Astrocyte of the hippocampus (primary cell): ENCODE measurements around the gene KLHL17.
"Not testable (repeated sequence)": the region's sequence is repeated elsewhere in the genome, so short reads cannot be mapped to it uniquely, and the experiment has no call there.

Experiments
- DNase-seq: peaks from one replicate; pipeline ENCODE4 v3.0.0; 2011; ENCODE audit warnings: low read depth, low spot score

The KLHL17 gene

DNA sequence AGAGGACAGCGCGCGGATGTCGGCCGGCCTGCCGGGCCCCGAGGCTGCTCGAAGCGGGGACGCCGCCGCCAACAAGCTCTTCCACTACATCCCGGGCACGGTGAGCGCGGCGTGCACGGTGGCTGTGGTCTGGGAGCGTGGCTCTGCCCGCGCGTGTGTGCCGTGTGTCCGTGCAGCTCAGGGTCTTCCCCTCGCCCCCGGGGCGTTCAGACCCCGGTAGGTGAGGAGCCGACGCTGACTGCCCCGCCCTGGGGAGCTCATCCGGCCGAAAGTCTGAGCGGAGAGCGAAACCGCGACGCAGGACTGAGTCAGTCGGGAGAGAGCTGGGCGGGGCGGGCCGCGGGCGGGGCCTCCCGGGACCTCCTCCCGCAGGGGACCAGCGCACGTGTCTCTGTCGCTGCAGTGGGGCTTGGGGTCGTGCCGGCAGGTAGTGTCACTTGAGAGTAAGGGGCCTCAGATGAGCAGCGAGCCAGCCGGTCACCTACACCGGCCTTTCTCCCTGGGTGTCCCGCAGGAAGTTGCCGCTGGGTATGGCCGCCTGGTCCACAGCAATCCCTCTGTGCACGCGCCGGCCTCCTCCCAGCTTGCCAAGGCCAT, 6.4 kb downstream of the KLHL17 start:
- DNase-seq = peak; percentile 80

DNA sequence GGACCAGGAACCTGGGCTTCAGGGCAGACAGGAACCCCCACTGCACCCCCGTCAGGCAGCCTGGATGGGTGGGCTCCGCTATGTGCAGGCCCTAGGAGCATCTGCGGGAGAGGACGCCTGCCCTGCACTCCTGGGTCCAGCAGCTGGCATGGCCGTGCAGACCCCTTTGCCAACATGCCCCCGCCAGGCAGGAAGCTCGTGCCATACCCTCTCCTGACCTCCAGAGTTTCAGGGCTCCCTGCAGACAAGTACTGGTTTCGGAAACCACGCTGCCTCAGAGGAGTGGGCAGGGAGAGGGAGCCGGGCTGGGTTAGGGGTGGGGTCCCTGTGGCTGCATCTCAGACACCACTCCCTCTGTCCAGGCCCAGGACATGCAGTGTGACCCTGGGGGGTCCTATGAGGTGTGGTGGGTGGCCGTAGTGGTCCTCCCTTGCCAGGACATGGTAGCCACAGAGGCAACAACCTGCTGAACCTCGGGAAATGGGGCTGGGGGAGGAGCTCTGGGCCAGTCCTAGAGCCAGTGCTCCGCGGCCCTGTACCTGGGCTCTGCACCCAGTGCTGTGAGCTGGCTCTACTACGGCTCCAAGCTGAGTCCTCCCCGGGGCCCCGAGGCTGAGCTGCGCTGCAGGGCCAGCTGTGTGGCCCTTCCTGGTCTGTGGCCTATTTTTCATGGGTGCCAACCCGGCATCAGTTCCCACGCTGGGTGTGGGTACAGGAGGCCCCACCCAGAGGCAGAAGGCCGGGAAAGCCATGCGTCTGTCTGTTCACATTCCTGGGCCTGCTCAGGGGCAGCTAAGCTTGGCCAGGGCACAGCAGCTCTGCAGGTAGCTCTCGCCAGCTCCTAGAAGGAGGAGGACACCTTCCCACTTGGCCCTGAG, 7.3 kb downstream of the KLHL17 start:
- DNase-seq = no peak

DNA sequence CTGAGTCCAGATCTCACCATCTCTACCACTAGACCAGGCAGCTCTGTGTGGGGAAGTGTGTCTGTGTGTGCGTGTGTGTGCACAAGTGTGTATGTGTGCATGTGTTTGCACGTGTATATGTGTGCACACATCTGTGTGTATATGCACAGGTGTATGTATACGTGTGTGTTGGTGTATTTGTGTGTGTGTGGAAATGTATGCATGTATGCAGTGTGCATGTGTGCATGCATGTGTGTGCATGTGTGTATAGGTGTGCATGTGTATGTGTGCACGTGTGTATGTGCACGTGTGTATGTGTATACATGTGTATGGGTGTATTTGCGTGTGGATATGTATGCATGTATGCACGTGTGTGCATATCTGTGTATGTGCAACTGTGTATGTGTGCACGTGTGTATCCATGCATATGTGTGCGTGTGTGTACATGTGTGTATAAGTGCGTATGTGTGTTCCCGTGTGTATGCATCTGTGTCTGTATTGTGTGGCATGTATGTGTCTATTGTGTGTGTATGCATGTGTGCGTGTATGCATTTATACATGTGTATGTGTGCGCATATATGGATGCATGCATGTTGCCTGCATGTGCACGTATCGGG, 9.0 kb downstream of the KLHL17 start:
- DNase-seq = no peak

DNA sequence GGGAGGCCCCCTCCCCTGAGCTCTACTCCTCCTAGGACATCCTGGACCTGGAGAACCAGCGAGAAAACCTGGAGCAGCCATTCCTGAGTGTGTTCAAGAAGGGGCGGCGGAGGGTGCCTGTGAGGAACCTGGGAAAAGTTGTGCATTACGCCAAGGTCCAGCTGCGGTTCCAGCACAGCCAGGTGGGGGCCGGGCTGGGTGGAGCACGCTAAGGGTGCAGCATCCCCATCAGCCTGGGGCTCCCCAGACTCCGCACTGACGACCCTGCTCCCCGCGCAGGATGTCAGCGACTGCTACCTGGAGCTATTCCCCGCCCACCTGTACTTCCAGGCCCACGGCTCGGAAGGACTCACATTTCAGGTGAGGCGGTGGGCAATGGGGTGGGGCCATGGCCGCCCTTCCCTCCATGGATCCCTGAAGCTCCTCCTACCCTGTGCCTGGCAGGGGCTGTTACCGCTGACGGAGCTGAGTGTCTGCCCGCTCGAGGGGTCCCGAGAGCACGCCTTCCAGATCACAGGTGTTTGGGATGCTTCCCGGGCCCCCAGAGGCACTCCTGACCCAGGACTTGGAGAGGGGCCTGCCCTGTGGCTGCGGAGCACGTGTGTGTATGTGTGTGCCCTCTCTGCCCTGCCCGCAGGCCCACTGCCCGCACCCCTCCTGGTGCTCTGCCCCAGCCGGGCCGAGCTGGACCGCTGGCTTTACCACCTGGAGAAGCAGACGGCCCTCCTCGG, 10.0 kb downstream of the KLHL17 start:
- no peak for DNase-seq

DNA sequence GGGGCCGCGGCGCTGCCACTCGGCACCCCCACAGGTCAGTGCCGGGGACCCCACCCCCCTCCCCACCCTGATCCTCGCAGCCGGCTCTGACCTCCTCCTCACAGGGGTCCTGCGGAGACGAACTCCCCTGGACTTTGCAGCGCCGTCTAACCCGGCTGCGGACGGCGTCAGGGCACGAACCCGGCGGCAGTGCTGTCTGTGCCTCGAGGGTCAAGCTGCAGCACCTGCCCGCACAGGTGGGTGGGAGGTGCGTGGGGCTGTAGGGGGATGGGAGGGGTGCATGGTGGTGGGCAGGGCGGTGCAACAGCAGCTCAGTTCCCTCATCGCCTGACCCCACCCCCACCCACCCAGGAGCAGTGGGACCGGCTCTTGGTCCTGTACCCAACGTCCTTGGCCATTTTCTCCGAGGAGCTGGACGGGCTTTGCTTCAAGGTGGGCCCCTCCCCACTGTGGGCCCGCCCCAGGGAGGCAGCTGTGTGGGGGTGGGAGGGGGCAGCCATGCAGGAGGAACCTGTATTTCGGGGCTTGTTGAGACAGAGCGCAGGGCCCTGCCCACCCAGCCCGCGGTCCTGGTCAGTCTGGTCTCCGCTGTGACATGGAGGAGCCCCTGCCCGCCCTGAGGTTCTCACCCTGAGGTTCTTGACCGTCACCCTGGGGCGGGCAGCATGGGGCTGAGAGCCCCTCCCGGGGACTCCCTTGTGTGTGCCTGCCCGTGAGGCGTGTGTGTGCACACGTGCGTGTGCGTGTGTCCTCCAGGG, 10.8 kb downstream of the KLHL17 start:
- DNase-seq = no peak

DNA sequence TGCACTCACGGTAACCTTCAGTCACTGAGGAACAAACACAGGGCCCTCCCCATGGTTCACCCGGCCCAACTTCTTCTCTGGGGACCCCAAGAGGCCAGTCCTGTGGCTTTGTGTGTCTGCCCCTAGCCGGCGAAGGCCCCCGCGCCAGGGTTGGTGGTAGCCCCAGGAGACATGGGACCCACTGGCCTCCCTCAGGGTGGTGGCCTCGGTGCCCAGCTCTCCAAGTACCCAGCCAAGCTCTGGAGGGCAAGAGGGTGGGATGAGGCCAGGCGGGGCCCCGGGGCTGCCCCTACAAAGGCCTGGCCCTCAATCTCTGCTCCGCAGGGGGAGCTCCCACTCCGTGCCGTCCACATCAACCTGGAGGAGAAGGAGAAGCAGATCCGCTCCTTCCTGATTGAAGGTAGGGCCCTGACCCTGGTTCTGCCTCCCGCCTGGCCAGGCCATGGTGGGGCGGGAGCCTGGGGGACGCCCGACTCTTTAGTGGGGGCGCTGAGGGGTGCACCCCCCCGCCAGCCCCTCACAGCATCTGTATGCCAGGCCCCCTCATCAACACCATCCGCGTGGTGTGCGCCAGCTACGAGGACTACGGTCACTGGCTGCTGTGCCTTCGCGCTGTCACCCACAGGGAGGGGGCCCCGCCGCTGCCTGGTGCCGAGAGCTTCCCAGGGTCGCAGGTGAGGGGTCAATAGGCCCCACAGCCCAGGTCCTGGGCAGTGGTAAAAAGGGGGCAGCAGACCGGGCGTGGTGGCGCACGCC, 11.5 kb downstream of the KLHL17 start:
- no peak for DNase-seq

DNA sequence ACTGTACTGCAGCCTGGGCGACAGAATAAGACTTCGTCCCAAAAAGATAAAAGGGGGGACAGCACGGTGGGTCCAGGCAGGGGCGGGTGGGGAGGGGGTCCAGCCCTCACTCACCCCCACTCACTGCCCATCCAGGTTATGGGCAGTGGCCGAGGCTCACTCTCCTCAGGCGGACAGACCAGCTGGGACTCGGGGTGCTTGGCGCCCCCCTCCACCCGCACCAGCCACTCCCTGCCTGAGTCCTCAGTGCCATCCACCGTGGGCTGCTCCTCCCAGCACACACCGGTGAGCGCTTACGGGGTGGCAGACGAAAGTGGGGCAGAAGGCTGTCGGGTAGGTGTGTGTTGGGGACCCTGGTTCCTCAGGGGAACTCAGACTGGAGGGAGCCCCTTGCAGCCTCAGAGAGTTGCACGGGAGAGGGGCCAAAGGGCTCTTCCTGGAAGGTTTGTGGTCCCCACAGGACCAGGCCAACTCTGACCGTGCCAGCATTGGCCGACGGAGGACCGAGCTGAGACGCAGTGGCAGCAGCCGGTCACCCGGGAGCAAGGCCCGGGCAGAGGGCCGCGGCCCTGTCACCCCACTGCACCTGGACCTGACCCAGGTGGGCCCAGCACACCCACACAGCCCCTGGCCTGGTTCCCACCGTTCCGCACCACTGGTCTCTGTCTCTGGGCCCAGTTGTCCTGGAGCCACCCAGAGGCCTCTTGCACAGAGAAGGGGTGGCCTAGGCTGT, 12.5 kb downstream of the KLHL17 start:
- DNase-seq = no peak

DNA sequence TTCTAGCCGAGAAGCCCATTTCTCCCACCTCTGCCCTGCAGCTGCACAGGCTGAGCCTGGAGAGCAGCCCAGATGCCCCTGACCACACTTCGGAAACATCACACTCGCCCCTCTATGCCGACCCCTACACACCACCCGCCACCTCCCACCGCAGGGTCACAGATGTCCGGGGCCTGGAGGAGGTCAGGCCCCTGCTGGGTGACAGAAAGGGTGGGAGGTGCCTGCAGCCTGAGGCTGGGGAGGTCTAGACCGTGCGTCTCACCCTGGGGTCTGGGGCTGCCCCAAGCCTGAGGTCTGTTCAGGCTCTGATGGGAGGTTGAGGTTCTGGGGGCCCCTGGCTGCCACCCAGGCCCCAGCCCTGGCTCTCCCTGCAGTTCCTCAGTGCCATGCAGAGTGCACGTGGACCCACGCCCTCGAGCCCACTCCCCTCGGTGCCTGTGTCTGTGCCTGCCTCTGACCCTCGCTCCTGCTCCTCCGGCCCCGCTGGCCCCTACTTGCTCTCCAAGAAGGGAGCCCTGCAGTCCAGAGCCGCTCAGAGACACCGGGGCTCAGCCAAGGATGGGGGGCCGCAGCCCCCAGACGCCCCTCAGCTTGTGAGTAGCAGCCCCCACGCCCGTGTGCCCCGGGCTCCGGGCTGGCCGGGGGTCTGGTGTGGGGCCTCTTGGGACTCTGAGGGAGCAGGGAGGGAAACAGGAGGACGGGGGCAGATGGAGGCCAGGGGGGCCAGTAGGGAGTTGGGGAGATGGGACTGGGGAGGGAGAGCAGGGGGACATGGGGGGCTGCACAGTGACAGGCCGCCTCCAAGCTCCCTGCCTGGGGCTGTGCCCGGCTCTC, 13.3 kb downstream of the KLHL17 start:
- DNase-seq = no peak

DNA sequence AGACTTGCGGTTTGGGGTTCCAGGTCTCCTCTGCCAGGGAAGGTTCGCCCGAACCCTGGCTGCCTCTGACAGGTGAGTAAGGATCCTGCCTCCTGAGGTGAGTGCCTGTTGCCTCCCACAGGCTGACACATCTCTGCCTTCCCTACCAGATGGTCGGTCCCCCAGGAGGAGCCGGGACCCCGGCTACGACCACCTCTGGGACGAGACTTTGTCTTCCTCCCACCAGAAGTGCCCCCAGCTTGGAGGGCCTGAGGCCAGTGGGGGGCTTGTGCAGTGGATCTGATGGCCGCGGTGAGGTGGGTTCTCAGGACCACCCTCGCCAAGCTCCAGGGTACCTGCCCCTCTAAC, 13.9 kb downstream of the KLHL17 start:
- DNase-seq = no peak

DNA sequence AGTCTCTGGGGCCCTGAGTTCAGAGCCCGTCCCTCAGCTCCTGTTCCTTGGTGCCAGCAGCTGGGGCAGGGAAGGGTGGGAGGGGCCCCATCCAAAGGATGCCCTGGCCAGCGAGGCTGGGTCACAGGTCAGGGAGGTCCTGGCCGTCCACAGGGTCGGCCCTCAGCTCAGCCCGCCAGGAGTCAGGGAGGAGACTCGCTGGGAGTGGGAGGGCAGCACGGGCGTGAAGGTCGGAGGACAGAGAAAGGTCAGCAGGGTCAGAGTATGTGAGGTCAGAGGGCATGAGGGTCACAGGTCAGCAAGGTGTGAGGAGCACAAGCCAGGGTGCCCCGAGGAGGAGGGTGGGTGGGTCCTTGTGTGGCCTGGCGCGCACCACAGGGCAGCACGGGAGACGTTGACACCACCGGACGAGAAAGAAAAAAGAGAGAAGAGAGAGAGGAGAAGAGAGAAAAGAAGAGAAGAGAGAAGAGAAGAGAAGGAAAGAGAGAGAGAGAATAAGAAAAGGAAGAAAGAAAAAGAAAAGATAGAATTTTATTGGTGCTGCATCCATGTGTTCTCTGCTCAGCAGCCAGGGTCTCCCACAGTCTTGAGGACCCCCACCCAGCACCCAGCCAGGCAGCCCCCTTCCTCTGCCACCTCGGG, 14.4 kb downstream of the KLHL17 start:
- DNase-seq = no peak

DNA sequence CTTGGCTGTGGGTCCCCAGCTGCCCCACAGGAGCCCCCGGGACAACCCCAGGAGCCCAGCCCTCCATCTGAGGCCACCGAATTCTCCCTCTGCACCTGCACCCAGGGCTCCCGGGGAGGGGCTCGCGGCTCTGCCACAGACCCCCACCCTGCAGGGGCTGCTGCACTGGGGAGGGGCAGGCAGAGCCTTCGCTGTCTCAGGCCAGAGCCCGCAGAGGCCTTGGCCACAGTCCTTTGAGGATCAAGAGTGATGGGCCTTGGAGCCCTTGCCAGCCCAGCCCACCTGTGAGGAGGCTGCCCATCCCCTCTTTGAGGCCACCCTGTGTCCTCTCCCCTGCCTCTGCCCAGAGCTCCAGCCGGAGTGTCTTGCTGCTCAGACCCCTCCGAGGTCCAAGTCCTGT, 15.0 kb downstream of the KLHL17 start:
- DNase-seq = no peak

DNA sequence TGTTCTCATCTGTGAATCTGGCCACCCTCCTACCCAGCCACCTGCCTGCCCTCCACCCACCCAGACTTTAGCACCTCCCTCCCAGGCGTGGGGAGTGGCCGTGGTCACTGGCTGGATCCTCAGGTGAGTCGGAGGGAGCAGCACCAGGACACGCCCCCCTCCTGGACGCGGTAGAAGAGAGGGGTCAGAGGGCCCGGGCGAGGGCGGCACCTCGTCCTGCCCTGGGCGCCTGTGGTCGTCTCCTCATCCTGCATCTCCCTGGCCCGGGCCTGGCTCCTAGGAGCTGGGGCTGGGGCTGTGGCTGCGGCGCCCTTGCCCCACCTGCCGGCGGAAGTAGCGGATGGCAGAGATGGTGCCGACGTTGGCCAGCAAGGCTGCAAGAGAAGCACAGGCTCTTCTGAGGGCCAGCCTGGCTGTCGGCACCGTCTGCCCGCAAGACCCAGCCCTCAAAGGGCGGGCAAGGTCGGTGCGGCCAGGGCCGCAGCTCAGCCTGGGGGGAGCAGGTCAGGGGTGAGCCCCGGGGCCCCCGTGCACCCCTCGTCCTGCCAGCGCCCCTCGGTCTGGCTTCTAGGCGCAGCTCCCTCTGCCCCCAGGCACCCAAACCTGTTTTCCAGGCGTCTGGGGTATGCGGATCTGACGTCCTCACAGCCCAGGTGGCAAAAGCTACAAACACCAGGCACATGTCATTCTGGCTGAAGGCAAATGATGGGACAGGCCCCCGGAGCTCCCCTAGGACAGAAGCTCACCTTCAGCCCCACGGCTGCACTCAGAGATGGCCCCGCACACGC, 15.7 kb downstream of the KLHL17 start:
- DNase-seq = peak; percentile 70

DNA sequence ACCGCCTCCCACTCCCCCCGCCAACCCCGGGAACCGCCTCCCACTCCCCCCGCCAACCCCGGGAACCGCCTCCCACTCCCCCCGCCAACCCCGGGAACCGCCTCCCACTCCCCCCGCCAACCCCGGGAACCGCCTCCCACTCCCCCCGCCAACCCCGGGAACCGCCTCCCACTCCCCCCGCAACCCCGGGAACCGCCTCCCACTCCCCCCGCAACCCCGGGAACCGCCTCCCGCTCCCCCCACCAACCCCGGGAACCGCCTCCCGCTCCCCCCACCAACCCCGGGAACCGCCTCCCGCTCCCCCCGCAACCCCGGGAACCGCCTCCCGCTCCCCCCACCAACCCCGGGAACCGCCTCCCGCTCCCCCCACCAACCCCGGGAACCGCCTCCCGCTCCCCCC, 16.4 kb downstream of the KLHL17 start:
- DNase-seq = not testable (repeated sequence)

DNA sequence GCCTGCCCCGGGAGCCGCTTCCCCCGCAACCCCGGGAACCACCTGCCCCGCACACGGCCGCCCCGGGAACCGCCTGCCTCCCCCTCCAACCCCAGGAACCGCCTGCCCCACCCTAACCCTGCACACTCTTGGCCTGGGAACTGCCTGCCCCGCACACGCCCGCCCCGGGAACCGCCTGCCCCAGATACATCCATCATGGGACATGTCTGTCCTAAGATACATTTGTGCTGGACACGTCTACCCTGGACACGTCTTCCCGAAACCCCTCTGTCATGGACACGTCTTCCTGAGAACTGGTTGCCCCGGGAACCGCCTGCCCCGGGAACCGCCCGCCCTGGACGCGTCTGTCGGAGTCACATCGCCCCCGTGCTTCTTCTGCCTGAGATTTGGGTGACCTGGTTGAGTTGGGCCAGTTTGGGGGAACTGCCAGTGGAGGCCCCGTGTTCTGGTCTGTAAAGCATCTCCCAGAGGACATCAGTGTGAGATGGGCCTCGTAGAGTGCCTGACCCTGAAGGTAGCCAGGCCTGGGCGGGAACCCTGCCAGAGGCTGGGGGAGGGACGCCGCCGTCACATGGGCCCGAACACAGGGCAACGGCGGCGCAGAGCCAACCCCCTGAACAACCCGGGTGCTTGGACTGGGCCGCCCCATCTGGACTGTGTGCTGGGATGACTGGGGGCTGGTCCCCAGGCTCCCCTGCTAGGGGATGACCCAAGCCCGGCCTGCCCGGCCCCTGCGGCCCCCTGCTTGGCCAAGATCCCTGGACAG, 17.9 kb downstream of the KLHL17 start:
- no peak for DNase-seq

DNA sequence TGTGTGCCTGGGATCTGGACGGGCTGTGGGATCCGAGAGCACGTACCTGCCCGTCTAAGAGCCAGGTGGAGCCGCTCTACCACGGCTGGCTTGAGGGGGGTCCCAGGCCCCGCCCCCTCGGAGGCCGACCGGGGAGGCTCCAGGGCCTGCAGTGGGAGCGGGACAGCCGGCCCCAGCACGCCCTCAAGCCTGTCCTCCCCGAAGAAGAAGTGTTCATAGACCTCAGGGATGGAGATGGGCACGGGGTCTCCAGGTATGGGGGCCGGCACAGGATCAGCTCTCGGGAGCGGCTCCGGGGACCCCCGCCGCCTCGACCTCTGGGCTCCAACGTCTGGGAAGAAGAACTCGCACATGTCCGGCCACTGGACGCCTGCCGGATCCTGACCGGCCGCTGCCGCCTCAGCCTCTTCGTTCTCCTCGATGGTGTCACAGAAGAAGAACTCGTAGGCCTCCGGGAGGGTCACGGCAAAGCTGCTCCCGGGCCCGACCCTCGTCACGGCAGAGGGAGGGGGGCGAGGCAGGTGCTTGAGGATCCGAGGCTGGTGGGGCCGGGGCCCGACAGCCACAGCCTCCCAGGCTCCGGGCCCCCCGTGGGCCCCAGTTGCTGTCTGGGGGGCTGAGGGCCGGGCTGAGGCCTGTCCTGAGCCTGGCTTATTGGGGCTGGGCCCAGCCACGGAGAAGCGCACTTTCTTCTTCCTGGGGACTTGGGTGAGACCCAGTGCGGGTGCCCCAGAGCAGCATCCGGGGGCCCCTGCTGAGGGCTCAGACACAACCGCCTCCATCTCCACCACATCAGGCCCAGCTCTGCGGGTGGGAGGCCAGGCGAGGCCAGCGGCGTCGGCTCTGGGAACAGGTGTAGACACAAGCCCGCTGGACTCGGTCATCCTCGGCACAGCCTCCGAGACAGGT, 18.7 kb downstream of the KLHL17 start:
- no peak for DNase-seq

DNA sequence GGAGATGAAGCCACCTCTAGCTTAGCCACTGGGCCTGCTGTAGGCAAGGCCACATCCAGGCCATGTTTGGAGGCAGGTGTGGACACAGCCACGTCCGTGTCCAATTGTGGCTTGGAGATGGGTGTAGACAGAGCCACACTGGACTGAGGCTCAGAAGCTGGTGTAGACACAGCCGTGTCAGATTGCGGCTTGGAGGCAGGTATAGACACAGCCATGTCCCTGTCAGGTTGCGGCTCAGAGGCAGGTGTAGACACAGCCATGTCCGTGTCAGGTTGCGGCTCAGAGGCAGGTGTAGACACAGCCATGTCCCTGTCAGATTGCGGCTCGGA, 19.3 kb downstream of the KLHL17 start:
- DNase-seq = no peak
